NK-92 (cell line): ENCODE results near the gene APBA2.
"Not testable (repeated sequence)": the region's sequence is repeated elsewhere in the genome, so short reads cannot be mapped to it uniquely, and the experiment has no call there.

Experiments used
- DNase-seq: peaks from one replicate; lab custom pipeline; 2025; ENCODE audit not compliant: unreplicated experiment; lab: John Stamatoyannopoulos, UW

Gene APBA2

GRCh38 chr15:29031502-29032228 is 145.9 kb downstream of the APBA2 start:
- DNase-seq = no peak

GRCh38 chr15:29032229-29032625 is 146.5 kb downstream of the APBA2 start:
- no peak for DNase-seq

DNA sequence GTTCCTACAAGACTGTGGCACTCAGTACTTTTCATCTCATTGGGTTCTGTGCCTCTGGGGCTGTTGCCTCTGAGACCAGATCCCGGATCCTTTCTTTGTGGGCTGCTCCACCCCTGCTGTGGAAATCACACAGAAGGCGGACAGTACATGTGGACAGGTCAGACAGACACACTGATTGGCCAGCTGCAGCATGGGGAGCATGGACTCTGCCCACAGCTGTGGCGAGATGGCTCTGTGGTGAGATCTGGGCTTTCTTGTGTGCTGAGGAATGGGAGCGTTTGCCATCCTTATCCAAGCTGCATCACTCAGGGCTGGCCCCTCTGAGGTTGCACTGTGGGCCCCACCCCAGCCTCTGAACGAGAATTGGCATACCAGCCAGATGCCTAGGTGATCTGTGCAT is 147.0 kb downstream of the APBA2 start:
- DNase-seq = no peak

GRCh38 chr15:29034151-29034550 is 148.4 kb downstream of the APBA2 start:
- no peak for DNase-seq

DNA sequence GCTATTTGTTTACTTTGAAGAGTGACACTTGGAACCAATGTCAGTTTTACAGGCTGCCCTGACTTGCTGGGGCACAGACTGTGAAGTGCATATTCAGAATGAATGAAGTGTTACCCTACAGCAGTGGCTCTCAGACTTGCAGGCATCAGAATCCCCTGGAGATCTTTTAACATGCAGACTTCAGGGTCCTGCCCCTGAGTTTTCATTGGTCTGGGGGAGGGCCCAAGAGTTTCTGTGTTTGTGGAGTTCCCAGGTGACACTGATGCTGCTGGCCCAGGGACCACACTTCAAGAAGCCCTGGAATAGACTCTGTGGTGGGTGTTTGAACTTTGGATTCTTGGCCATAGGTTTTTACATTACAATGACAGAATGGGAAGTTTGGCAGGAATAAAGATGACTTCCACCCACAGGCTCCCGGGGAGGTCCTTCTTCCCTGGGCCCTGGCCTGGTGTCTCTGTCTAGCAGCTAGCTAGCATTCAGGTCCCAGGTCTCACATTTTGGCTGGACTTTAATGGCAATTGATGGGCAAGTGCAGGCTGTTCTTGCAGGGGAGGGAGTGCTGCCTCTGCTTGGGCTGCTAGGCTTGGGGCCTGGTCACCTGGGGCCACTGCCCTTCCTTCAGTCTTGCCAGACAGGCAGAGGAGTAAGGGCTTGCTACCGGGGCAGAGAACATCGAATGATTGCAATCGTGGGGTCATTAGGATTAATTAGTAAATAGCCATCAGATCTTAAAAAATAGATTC is 149.0 kb downstream of the APBA2 start:
- DNase-seq = no peak

GRCh38 chr15:29035336-29036285 is 149.8 kb downstream of the APBA2 start:
- DNase-seq = no peak

GRCh38 chr15:29037997-29038705 is 152.4 kb downstream of the APBA2 start:
- DNase-seq = no peak

- no peak for DNase-seq
Observed at GRCh38 chr15:29039466-29040369, 153.9 kb downstream of the APBA2 start.

GRCh38 chr15:29040370-29040751 is 154.6 kb downstream of the APBA2 start:
- DNase-seq = no peak

GRCh38 chr15:29043736-29044502 is 158.1 kb downstream of the APBA2 start:
- DNase-seq = no peak

GRCh38 chr15:29044503-29044901 is 158.7 kb downstream of the APBA2 start:
- DNase-seq = no peak

DNA sequence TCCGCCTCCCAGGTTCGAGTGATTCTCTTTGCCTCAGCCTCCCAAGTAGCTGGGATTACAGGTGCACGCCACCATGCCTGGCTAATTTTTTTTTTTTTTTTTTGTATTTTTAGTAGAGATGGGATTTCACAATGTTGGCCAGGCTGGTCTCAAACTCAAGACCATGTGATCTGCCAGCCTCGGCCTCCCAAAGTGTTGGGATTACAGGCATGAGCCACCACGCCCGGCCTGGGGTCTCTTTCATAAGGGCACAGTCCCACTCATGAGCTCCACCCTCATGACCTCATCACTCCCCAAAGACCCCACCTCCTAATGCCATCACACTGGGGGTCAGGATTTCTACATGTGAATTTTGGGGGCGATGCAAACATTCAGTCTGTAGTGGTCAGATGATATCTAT is 159.4 kb downstream of the APBA2 start:
- not testable (repeated sequence) for DNase-seq

DNA sequence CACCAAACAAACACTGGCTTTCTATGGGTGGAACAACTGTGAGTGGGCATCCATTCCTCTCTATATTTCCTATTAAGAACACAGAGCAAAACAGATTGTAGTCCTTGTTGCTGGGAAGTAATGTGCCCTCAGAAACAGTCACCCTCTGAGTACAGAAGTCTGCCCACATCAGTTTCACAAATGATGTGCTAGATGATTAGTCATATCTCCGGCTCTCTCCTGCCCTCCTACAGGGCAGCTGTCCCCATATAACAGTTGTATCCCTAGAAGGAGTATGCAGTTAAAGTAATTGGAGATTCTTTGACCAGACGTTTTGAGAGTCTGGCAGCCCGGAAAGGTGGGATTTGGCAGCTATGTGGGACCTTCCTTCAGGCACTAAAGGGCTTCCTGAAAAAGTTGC is 159.9 kb downstream of the APBA2 start:
- no peak for DNase-seq

DNA sequence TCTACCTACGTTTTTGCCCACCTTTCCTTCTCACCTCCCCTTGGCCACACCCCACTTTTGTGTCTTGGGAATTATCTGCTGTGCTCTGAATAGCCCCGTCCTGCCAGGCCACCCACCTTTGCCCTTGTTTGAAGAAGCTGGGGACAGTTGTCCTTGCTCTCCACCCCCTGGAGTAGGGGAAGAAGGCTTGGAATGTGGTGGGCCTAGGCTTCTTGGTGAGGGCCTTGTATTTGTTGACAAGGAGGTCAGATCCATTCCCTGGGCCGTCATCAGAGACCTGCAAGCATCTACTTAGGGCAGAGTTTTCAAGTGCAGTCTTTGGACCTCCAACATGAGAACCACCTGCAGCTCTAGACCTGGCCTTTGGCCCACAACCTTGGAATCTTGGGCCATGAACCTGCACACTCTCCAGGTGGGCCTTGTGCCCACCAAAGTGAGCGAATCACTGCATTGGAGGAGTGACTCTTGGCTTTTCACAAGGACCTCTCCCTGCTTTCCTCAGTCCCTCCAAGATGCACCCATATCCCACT is 160.6 kb downstream of the APBA2 start:
- DNase-seq = no peak

DNA sequence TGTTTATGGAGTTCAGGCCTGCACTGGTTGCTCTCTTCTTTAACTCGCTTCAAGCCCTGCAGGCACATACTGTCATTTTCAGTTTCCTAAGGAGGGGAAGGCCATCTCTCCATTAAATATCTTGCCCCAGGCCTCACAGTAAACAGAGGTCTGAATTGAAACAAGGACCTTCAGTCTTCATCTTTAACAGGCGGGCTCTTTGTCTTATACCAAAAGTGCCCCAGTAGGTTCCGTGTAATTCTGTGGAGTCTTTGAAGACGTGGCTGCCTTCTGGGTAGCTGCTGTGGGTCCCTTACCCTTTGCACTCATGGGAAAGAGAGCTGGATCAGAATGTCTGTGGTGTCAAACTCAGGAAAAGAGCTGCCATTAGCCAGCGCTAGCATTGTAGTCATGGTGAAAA is 161.2 kb downstream of the APBA2 start:
- no peak for DNase-seq

DNA sequence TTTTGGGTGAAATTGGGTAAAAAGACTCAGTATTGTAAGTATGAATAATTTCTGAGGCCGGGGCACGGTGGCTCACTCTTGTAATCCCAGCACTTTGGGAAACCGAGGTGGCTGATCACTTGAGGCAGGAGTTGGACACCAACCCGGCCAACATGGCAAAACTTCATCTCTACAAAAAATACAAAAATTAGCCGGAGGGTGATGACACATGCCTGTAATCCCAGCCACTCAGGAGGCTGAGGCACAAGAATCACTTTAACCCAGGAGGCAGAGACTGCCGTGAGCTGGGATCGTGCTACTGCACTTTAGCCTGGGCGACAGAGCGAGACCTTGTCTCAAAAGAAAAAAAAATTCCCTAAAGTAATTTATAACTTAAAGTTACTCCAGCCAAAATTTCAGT is 162.2 kb downstream of the APBA2 start:
- no peak for DNase-seq

DNA sequence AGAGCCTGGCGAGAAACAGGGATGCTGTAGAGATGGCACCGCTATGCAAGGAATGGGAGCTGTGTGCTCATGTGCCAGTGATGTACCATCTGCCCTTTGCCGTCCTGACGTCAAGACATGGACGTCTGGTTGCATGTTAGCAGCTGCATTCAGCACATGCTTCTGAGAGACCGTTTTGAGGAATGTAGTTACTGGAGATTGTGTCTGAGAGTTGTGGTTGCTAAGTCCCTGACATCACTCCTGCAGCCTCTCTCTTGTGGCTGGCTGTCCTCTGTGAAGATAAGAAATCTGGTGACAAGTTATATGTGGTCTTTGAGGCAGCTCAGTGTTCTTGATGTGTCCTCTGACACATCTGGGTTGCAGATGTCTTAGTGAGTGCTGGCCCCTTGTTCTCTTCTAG is 165.1 kb downstream of the APBA2 start:
- no peak for DNase-seq

- DNase-seq = no peak
Observed at GRCh38 chr15:29051422-29051821, 165.6 kb downstream of the APBA2 start.

DNA sequence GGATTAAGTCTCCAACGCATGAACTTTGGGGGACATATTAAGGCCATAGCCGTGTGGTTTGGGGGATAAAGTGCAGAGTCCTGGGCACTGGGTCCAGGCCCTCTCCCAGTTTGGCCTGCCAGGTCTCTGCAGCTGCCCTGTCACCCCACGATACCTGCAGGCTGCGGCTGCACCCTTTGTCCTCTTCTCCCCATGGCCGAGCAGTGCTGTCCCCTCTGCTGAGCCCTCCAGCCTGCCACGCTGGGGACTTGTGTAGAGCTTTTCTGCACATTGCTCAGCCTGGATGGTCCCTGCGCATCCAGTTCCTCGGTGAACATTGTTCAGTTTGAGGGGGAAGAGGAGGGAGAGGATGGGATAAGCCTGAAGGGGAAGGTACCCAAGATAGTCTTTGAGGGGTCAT is 167.2 kb downstream of the APBA2 start:
- DNase-seq = no peak
